Neural progenitor cell (in vitro differentiated cells): ENCODE data around the gene PHYHD1. TPM values are rescaled to one million over a fixed set of nuclear protein-coding genes. Genes with fewer than 3 reads are reported as not detected.

Source experiments
- DNase-seq: peaks from one replicate; pipeline ENCODE4 v3.0.0-alpha.2; 2016; ENCODE audit warnings: low spot score
- H2AFZ ChIP-seq: fragments of 200-600 bp; sonication (generic); replicated peaks from 2 replicates; pipeline ENCODE4 v1.6.1; 2016; ENCODE audit warnings: antibody characterized with exemption
- H3F3A ChIP-seq: fragments of 200-600 bp; sonication (generic); 2 replicates; pipeline ENCODE4 v1.6.1; 2016; ENCODE audit warnings: antibody characterized with exemption, low read depth
- H3K27ac ChIP-seq: fragments of 200-600 bp; sonication (generic); 2 replicates; pipeline ENCODE4 v1.5.1; 2016; ENCODE audit warnings: mild to moderate bottlenecking
- H3K27me3 ChIP-seq: fragments of 200-600 bp; sonication (generic); 2 replicates; pipeline ENCODE4 v1.6.1; 2016; ENCODE audit warnings: mild to moderate bottlenecking, moderate library complexity
- H3K36me3 ChIP-seq: fragments of 200-600 bp; sonication (generic); 2 replicates; pipeline ENCODE4 v1.5.1; 2016
- H3K4me1 ChIP-seq: fragments of 200-600 bp; sonication (generic); 2 replicates; pipeline ENCODE4 v1.6.1; 2016; ENCODE audit warnings: mixed run types
- H3K4me2 ChIP-seq: fragments of 200-600 bp; sonication (generic); 2 replicates; pipeline ENCODE4 v1.6.1; 2016
- H3K4me3 ChIP-seq: fragments of 200-600 bp; sonication (generic); 2 replicates; pipeline ENCODE4 v1.5.1; 2016
- H3K79me2 ChIP-seq: fragments of 200-600 bp; sonication (generic); 2 replicates; pipeline ENCODE4 v1.6.1; 2016; ENCODE audit warnings: low read depth
- H3K9ac ChIP-seq: fragments of 200-600 bp; sonication (generic); 2 replicates; pipeline ENCODE4 v1.6.1; 2016
- H3K9me3 ChIP-seq: fragments of 200-600 bp; sonication (generic); 2 replicates; pipeline ENCODE4 v1.5.1; 2016; ENCODE audit warnings: low read depth
- H4K20me1 ChIP-seq: fragments of 200-600 bp; sonication (generic); 2 replicates; pipeline ENCODE4 v1.6.1; 2016; ENCODE audit warnings: low read depth
- H3K27ac Mint-ChIP-seq: 3 replicates; pipeline ENCODE4 v1.8.0; 2021; ENCODE audit warnings: mixed read lengths
- H3K27me3 Mint-ChIP-seq: 2 replicates; pipeline ENCODE4 v1.8.0; 2022; ENCODE audit warnings: low read depth, mild to moderate bottlenecking, inconsistent platforms, moderate library complexity, mixed read lengths; ENCODE audit not compliant: insufficient read depth
- H3K36me3 Mint-ChIP-seq: 3 replicates; pipeline ENCODE4 v1.8.0; 2021; ENCODE audit warnings: mixed read lengths
- H3K4me1 Mint-ChIP-seq: 3 replicates; pipeline ENCODE4 v1.8.0; 2021; ENCODE audit warnings: mixed read lengths
- H3K4me3 Mint-ChIP-seq: 3 replicates; pipeline ENCODE4 v1.8.0; 2021; ENCODE audit warnings: mild to moderate bottlenecking, moderate library complexity, mixed read lengths
- H3K9me3 Mint-ChIP-seq: 3 replicates; pipeline ENCODE4 v1.8.0; 2020; ENCODE audit warnings: mixed read lengths
- EZH2 ChIP-seq: fragments of 200-600 bp; sonication (generic); IDR thresholded peaks from 2 replicates; pipeline ENCODE4 v1.6.1; 2017; ENCODE audit warnings: antibody characterized with exemption, mild to moderate bottlenecking, moderate library complexity
- EZH2phosphoT487 ChIP-seq: fragments of 200-600 bp; sonication (generic); IDR thresholded peaks from 2 replicates; pipeline ENCODE4 v1.6.1; 2017; ENCODE audit warnings: antibody characterized with exemption
- total RNA-seq: library from RNA; depleted of rRNA; stranded (reverse); fragments of >200 nt; gene quantifications from 2 replicates; pipeline ENCODE4 v1.2.3, GENCODE V29; 2015; ENCODE audit warnings: low replicate concordance
- TF ChIP-seq, protein P1 (sequence below): fragments of 200-600 bp; sonication (generic); IDR thresholded peaks from 2 replicates; pipeline ENCODE4 v1.5.1; 2017; ENCODE audit warnings: antibody characterized with exemption, mild to moderate bottlenecking

Gene PHYHD1
- total RNA-seq, 1 donor from 2014 or later = 15.2 TPM

DNA sequence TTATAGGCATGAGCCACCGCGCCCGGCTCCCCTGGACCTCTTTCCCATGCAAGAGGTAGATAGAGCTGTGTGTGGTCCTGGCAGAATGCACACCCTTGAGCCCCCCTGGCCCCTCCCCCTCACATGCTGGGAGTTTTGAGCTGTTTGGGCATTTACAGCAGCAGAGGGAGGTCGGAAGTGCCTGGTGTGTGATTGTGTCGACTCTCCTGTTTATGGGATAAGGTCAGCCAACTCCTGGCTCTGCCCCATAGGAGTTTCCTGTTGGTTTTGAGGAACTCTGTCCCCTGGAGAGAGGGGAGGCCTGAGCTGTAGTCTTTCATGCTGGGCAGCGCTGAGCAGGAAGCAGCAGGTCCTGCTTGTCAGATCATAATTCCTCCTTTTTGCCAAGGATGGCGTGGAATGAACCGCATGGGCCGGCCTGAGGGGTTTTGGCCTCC is 32.9 kb upstream of the PHYHD1 start:
- peaks cover 7% of the 10 kb centered on the region for H3K4me1 ChIP-seq
- Mint-ChIP-seq H3K27ac (no peak overlapping the region), H3K4me1 (peaks cover 24% of the 10 kb centered on the region), H3K9me3 (no peaks in the 10 kb centered on the region), H3K36me3 (peaks cover 7% of the 10 kb centered on the region), H3K4me3 (no peak overlapping the region), H3K27me3 (peaks cover 7% of the 10 kb centered on the region)
- H3K36me3 ChIP-seq = no peaks in the 10 kb centered on the region
- H3K9me3 ChIP-seq = no peaks in the 10 kb centered on the region
- peaks cover 63% of the 10 kb centered on the region for H3K79me2 ChIP-seq
- no peak overlapping the region for H2AFZ ChIP-seq
- no peak overlapping the region for H3K9ac ChIP-seq
- no peak for TF ChIP-seq EZH2phosphoT487
- no peak for TF ChIP-seq EZH2
- TF ChIP-seq, protein P1, sequence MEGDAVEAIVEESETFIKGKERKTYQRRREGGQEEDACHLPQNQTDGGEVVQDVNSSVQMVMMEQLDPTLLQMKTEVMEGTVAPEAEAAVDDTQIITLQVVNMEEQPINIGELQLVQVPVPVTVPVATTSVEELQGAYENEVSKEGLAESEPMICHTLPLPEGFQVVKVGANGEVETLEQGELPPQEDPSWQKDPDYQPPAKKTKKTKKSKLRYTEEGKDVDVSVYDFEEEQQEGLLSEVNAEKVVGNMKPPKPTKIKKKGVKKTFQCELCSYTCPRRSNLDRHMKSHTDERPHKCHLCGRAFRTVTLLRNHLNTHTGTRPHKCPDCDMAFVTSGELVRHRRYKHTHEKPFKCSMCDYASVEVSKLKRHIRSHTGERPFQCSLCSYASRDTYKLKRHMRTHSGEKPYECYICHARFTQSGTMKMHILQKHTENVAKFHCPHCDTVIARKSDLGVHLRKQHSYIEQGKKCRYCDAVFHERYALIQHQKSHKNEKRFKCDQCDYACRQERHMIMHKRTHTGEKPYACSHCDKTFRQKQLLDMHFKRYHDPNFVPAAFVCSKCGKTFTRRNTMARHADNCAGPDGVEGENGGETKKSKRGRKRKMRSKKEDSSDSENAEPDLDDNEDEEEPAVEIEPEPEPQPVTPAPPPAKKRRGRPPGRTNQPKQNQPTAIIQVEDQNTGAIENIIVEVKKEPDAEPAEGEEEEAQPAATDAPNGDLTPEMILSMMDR = no peak
- peaks cover 84% of the 10 kb centered on the region for H4K20me1 ChIP-seq
- DNase-seq = peak; percentile 41
- no peaks in the 10 kb centered on the region for H3K27me3 ChIP-seq
- H3K27ac ChIP-seq = no peak overlapping the region
- no peak overlapping the region for H3K4me3 ChIP-seq
- peaks cover 12% of the 10 kb centered on the region for H3F3A ChIP-seq
- peak overlapping the region; percentile 0 for H3K4me2 ChIP-seq

DNA sequence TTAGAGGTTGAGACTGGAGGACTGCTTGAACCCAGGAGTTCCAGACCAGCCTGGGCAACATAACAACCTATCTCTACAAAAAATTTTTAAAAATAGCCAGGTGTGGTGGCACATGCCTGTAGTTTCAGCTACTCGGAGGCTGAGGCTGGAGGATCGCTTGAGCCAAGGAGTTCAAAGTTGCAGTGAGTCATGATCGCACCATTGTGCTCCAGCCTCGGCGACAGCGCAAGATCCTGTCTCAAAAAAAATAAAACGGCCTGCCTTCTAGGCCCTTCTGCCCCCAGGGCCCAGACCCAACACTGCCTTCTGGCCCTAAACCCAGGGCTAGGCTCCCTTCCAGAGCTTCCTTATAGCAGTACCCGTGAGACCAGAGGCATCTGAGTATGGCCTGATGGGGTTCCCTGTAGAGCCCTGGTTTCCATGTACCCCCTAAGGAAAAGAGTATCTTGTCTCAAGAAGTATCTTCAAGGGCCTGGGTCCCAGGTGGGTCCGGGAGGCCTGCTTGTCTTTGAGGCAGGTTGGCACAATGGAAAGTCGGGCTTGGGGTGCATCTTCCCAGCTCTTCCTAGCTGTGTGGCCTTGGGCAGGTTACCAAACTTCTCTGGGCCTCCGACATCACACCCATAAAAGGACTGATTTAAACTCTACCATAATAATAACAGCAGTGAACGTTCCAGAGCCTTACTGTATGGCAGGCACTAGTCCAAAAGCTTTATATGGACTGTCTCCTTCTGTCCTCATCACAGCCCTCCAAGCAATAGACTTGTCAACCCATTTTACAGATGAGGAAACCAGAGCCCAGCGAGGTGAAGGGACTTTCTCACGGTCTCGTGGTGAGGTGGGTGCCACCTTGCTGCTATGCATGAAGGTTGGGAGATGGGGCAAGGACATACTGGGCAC is 29.2 kb upstream of the PHYHD1 start:
- peaks cover 12% of the 10 kb centered on the region for H3F3A ChIP-seq
- Mint-ChIP-seq H3K36me3 (peaks cover 10% of the 10 kb centered on the region), H3K27me3 (peaks cover 4% of the 10 kb centered on the region), H3K4me3 (no peak overlapping the region), H3K9me3 (no peaks in the 10 kb centered on the region), H3K27ac (no peak overlapping the region), H3K4me1 (peaks cover 29% of the 10 kb centered on the region)
- H4K20me1 ChIP-seq = peaks cover 62% of the 10 kb centered on the region
- H3K27me3 ChIP-seq = no peaks in the 10 kb centered on the region
- no peak overlapping the region for H3K4me3 ChIP-seq
- H3K4me2 ChIP-seq = no peak overlapping the region
- H3K9me3 ChIP-seq = no peaks in the 10 kb centered on the region
- H3K4me1 ChIP-seq = peaks cover 5% of the 10 kb centered on the region
- no peak overlapping the region for H2AFZ ChIP-seq
- TF ChIP-seq EZH2phosphoT487 = no peak
- TF ChIP-seq EZH2 = no peak
- TF ChIP-seq, protein P1 = no peak
- H3K79me2 ChIP-seq = peaks cover 36% of the 10 kb centered on the region
- DNase-seq = no peak
- no peaks in the 10 kb centered on the region for H3K36me3 ChIP-seq
- no peak overlapping the region for H3K27ac ChIP-seq
- no peak overlapping the region for H3K9ac ChIP-seq

DNA sequence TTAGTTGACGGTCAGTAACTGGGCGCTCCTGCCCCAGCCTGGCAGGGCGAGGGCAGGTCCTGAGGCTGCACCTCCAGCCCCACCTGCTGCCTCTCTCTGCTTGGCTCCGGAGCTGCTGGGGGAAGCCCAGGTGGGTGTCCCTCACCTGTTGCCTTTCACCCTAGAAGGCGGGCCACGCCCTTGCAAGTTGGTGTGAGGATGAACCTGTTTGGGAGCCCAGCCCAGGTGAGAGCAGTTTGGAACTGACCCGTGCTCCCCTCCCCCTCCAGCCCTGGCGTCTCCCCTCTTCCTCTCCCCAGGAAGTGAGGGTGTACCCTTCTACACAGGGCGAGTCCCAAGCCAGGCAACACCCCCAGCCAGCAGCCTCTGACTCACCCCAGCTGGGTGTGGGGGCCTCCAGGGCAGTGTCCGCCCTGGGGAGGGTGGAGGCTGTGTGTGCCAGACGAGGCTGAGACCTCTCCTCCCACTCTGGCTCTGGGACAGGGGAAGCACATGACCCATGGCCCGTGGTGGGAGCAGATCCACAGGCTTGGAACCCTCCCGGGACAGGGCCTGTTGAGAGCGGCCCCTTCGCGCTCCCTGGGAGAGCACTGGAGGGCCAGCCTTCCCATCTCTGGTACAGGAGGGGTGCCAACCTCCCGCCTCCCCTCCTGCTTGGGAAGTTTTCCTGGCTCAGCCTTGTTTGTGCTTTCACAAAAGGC is 28.4 kb upstream of the PHYHD1 start:
- H3K9me3 ChIP-seq = no peaks in the 10 kb centered on the region
- H3K9ac ChIP-seq = no peak overlapping the region
- Mint-ChIP-seq H3K4me3 (no peak overlapping the region), H3K27me3 (peaks cover 4% of the 10 kb centered on the region), H3K27ac (no peak overlapping the region), H3K9me3 (no peaks in the 10 kb centered on the region), H3K4me1 (peaks cover 28% of the 10 kb centered on the region), H3K36me3 (peaks cover 12% of the 10 kb centered on the region)
- H4K20me1 ChIP-seq = peaks cover 54% of the 10 kb centered on the region
- H2AFZ ChIP-seq = no peak overlapping the region
- H3K36me3 ChIP-seq = no peaks in the 10 kb centered on the region
- no peak overlapping the region for H3K4me2 ChIP-seq
- H3K79me2 ChIP-seq = peaks cover 31% of the 10 kb centered on the region
- H3K4me1 ChIP-seq = peaks cover 5% of the 10 kb centered on the region
- DNase-seq = no peak
- H3K4me3 ChIP-seq = no peak overlapping the region
- TF ChIP-seq EZH2phosphoT487 (no peak), EZH2 (no peak)
- TF ChIP-seq, protein P1 = no peak
- H3K27ac ChIP-seq = no peak overlapping the region
- peaks cover 4% of the 10 kb centered on the region for H3F3A ChIP-seq
- H3K27me3 ChIP-seq = no peaks in the 10 kb centered on the region
